ENCODE data around the gene H3-3A.

GRCh38 chr1:226085675-226086285 lies 23.3 kb downstream of the H3-3A start:
- no peak for TF ChIP-seq POLR2AphosphoS5 (IDR thresholded peaks at IDR 0.05; ENCODE audit: low read depth, low read length)
- no peak for TF ChIP-seq TAF1 (IDR thresholded peaks at IDR 0.05; ENCODE audit: borderline replicate concordance, insufficient read depth, low read length)
- TF ChIP-seq SIN3A (IDR thresholded peaks at IDR 0.05; ENCODE audit: borderline replicate concordance, insufficient read depth, low read length), result no peak
- TF ChIP-seq, protein P1, sequence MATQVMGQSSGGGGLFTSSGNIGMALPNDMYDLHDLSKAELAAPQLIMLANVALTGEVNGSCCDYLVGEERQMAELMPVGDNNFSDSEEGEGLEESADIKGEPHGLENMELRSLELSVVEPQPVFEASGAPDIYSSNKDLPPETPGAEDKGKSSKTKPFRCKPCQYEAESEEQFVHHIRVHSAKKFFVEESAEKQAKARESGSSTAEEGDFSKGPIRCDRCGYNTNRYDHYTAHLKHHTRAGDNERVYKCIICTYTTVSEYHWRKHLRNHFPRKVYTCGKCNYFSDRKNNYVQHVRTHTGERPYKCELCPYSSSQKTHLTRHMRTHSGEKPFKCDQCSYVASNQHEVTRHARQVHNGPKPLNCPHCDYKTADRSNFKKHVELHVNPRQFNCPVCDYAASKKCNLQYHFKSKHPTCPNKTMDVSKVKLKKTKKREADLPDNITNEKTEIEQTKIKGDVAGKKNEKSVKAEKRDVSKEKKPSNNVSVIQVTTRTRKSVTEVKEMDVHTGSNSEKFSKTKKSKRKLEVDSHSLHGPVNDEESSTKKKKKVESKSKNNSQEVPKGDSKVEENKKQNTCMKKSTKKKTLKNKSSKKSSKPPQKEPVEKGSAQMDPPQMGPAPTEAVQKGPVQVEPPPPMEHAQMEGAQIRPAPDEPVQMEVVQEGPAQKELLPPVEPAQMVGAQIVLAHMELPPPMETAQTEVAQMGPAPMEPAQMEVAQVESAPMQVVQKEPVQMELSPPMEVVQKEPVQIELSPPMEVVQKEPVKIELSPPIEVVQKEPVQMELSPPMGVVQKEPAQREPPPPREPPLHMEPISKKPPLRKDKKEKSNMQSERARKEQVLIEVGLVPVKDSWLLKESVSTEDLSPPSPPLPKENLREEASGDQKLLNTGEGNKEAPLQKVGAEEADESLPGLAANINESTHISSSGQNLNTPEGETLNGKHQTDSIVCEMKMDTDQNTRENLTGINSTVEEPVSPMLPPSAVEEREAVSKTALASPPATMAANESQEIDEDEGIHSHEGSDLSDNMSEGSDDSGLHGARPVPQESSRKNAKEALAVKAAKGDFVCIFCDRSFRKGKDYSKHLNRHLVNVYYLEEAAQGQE (IDR thresholded peaks at IDR 0.05; ENCODE audit: insufficient read depth in 1 of 2, low read depth in 2 of 2, low read length in 2 of 2), result no peak

Data from PFSK-1 (cell line).